ENCODE data around the gene VAMP1.
"Not testable (repeated sequence)": the region's sequence is repeated elsewhere in the genome, so short reads cannot be mapped to it uniquely, and the experiment has no call there.

VAMP1 gene

GRCh38 chr12:6470375-6471163 is at the start of gene VAMP1:
VAMP1 (minus strand) TSS chr12:6470677; CDS start chr12:6470531, 146 bp downstream.
- DNase-seq (ENCODE audit: low read depth) = peak; percentile 95

GRCh38 chr12:6520186-6520585 is 49.7 kb upstream of the VAMP1 start:
- no peak for DNase-seq (ENCODE audit: low read depth)

GRCh38 chr12:6508087-6508486 is 37.6 kb upstream of the VAMP1 start:
- no peak for DNase-seq (ENCODE audit: low read depth)

- DNase-seq (ENCODE audit: low read depth) = no peak
Measured at GRCh38 chr12:6507102-6507998, 36.9 kb upstream of the VAMP1 start.

- no peak for DNase-seq (ENCODE audit: low read depth)
Measured at GRCh38 chr12:6500466-6500865, 30.0 kb upstream of the VAMP1 start.

- not testable (repeated sequence) for DNase-seq (ENCODE audit: low read depth)
Measured at GRCh38 chr12:6497291-6497690, 26.8 kb upstream of the VAMP1 start.

GRCh38 chr12:6494968-6495367 is 24.5 kb upstream of the VAMP1 start:
- no peak for DNase-seq (ENCODE audit: low read depth)

GRCh38 chr12:6494258-6494743 is 23.8 kb upstream of the VAMP1 start:
- no peak for DNase-seq (ENCODE audit: low read depth)

GRCh38 chr12:6493497-6494257 is 23.2 kb upstream of the VAMP1 start, which contains the start of gene NCAPD2:
NCAPD2 (plus strand) TSS chr12:6494102; CDS start chr12:6495099, 997 bp downstream.
- DNase-seq (ENCODE audit: low read depth) = peak; percentile 91

GRCh38 chr12:6492838-6493496 is 22.5 kb upstream of the VAMP1 start, which contains the start of gene MRPL51:
MRPL51 (minus strand) TSS chr12:6493262; CDS start chr12:6493136, 126 bp downstream.
- DNase-seq (ENCODE audit: low read depth) = peak; percentile 90

GRCh38 chr12:6490673-6491072 is 20.2 kb upstream of the VAMP1 start:
- not testable (repeated sequence) for DNase-seq (ENCODE audit: low read depth)

- no peak for DNase-seq (ENCODE audit: low read depth)
Measured at GRCh38 chr12:6489449-6489848, 19.0 kb upstream of the VAMP1 start.

GRCh38 chr12:6488240-6488639 is 17.8 kb upstream of the VAMP1 start:
- DNase-seq (ENCODE audit: low read depth) = no peak

- no peak for DNase-seq (ENCODE audit: low read depth)
Measured at GRCh38 chr12:6478416-6478815, 7.9 kb upstream of the VAMP1 start.

GRCh38 chr12:6477601-6478377 is 7.3 kb upstream of the VAMP1 start:
- DNase-seq (ENCODE audit: low read depth) = not testable (repeated sequence)

- DNase-seq (ENCODE audit: low read depth) = no peak
Measured at GRCh38 chr12:6476489-6476888, 6.0 kb upstream of the VAMP1 start.

- DNase-seq (ENCODE audit: low read depth) = not testable (repeated sequence)
Measured at GRCh38 chr12:6475233-6475975, 4.9 kb upstream of the VAMP1 start.

GRCh38 chr12:6472491-6472890 is 2.0 kb upstream of the VAMP1 start:
- DNase-seq (ENCODE audit: low read depth) = no peak

GRCh38 chr12:6471989-6472360 is 1.5 kb upstream of the VAMP1 start:
- DNase-seq (ENCODE audit: low read depth) = no peak

Data from activated T-helper 9 cell treated with anti-CD3 and anti-CD28 coated beads, Interleukin-2, amount 50 U/mL, for 16 hours (primary cell).